HCT116 (cell line): ENCODE measurements around the gene GUCA2B. TPM values are rescaled to one million over a fixed set of nuclear protein-coding genes. Genes with fewer than 3 reads are reported as not detected.

ENCODE experiments used
- ATAC-seq: fragments of 200-7000 bp; cut with Tn5 transposase; 2 replicates; pipeline ENCODE4 v1.9.1; 2020; ENCODE audit warnings: mild to moderate bottlenecking, moderate library complexity
- BruUV-seq: library from RNA; stranded (reverse); fragments of 400-500 nt; replicated peaks from 2 replicates; lab custom pipeline; 2021; lab: Mats Ljungman, UMichigan
- CTCF ChIA-PET: fragments of 300-600 bp; sonication (Branson Sonifier 250); formaldehyde crosslinking; loops from one replicate; lab custom pipeline; 2021; ENCODE audit warnings: antibody characterized with exemption; lab: Charles Lee
- POLR2A ChIA-PET: fragments of 300-600, 350-600 bp; sonication (Branson Sonifier 250); formaldehyde crosslinking; loops from one replicate; lab custom pipeline; 2021; ENCODE audit warnings: antibody characterized with exemption; lab: Charles Lee
- RAD21 ChIA-PET, 2 experiments: fragments of 300-600 bp; sonication (Branson Sonifier 250); formaldehyde crosslinking; loops; one replicate each; lab custom pipeline; 2023; ENCODE audit warnings: low total read pairs in 2 of 2; ENCODE audit not compliant: uncharacterized antibody in 2 of 2, unreplicated experiment in 2 of 2, low non-redundant PET in 1 of 2; lab: Charles Lee
- DNase-seq: peaks from one replicate; pipeline ENCODE4 v3.0.0-alpha.2; 2010; ENCODE audit warnings: low read depth, low spot score
- H2AFZ ChIP-seq: fragments of 200-600 bp; shearing (Covaris generic), sonication (generic); 2 replicates; pipeline ENCODE4 v1.6.1; 2017; ENCODE audit warnings: low read depth, mixed run types, mixed read lengths, antibody characterized with exemption, low read length; ENCODE audit not compliant: poor library complexity, severe bottlenecking
- H3K27ac ChIP-seq: 2 replicates; pipeline ENCODE4 v1.5.1; 2012; ENCODE audit warnings: low read depth, low read length
- H3K27me3 ChIP-seq: fragments of 200-600 bp; sonication (generic); 2 replicates; pipeline ENCODE4 v1.6.1; 2016; ENCODE audit warnings: mixed run types, low read length, mixed read lengths; ENCODE audit not compliant: insufficient read depth
- H3K36me3 ChIP-seq, 2 experiments: fragments of 200-500 bp in 1 of 2; fragments of 200-600 bp in 1 of 2; sonication (Bioruptor generic) in 1 of 2; sonication (generic) in 1 of 2; 2 replicates each; pipeline versions ENCODE4 v1.5.1 to v1.6.1; 2014 to 2016; ENCODE audit warnings: low read length in 2 of 2, inconsistent platforms in 1 of 2, mixed read lengths in 1 of 2, mixed run types in 1 of 2; ENCODE audit not compliant: insufficient read depth in 2 of 2, control insufficient read depth in 1 of 2
- H3K4me1 ChIP-seq, 2 experiments: fragments of 200-600 bp in 1 of 2; sonication (generic) in 1 of 2; 2 replicates each; pipeline versions ENCODE4 v1.5.1 to v1.6.1; 2012 to 2017; ENCODE audit warnings: low read length in 2 of 2, inconsistent platforms in 1 of 2, mild to moderate bottlenecking in 1 of 2, mixed read lengths in 1 of 2, mixed run types in 1 of 2, moderate library complexity in 1 of 2; ENCODE audit not compliant: insufficient read depth in 2 of 2, control insufficient read depth in 1 of 2
- H3K4me2 ChIP-seq: fragments of 200-600 bp; sonication (generic); 2 replicates; pipeline ENCODE4 v1.6.1; 2017; ENCODE audit warnings: mixed run types, low read length, mixed read lengths
- H3K4me3 ChIP-seq, 2 experiments: fragments of 200-600 bp in 1 of 2; sonication (generic) in 1 of 2; replicated peaks in 1 of 2; 2 replicates each; pipeline ENCODE4 v1.5.1; 2011 to 2016; ENCODE audit warnings: low read length in 2 of 2, control low read depth in 1 of 2, low read depth in 1 of 2, mild to moderate bottlenecking in 1 of 2, mixed read lengths in 1 of 2, mixed run types in 1 of 2
- H3K79me2 ChIP-seq: fragments of 200-600 bp; sonication (generic); 2 replicates; pipeline ENCODE4 v1.6.1; 2017; ENCODE audit warnings: mild to moderate bottlenecking, mixed run types, low read length, moderate library complexity, mixed read lengths; ENCODE audit not compliant: insufficient read depth
- H3K9ac ChIP-seq: fragments of 200-600 bp; sonication (generic); 2 replicates; pipeline ENCODE4 v1.6.1; 2016; ENCODE audit warnings: low read length, mixed read lengths
- H3K9me2 ChIP-seq: fragments of 200-600 bp; sonication (generic), shearing (Covaris generic); 2 replicates; pipeline ENCODE4 v1.6.1; 2017; ENCODE audit warnings: mixed run types, mild to moderate bottlenecking, moderate library complexity; ENCODE audit not compliant: insufficient read depth
- H3K9me3 ChIP-seq, 2 experiments: fragments of 200-500 bp in 1 of 2; fragments of 200-600 bp in 1 of 2; sonication (Bioruptor generic) in 1 of 2; sonication (generic) in 1 of 2; 2 replicates each; pipeline ENCODE4 v1.6.1; 2014 to 2017; ENCODE audit warnings: low read length in 2 of 2, mixed read lengths in 2 of 2, inconsistent platforms in 1 of 2, low read depth in 1 of 2, mild to moderate bottlenecking in 1 of 2, mixed run types in 1 of 2, moderate library complexity in 1 of 2; ENCODE audit not compliant: control insufficient read depth in 1 of 2, insufficient read depth in 1 of 2
- H4K20me1 ChIP-seq: fragments of 200-600 bp; sonication (generic), shearing (Covaris generic); 2 replicates; pipeline ENCODE4 v1.6.1; 2017; ENCODE audit warnings: mixed run types, mild to moderate bottlenecking, moderate library complexity; ENCODE audit not compliant: insufficient read depth
- CBX3 ChIP-seq: IDR thresholded peaks from 2 replicates; pipeline ENCODE4 v1.6.1; 2012; ENCODE audit warnings: low read depth
- CTCF ChIP-seq, 3 experiments: fragments of 200-600 bp in 1 of 3; sonication (generic) in 1 of 3; IDR thresholded peaks in 2 of 3; conservative IDR thresholded peaks in 1 of 3; 2 replicates each; pipeline ENCODE4 v1.5.1; 2012 to 2017; ENCODE audit warnings: low read depth in 2 of 3, low read length in 2 of 3, antibody characterized with exemption in 1 of 3, borderline replicate concordance in 1 of 3, control low read depth in 1 of 3, mild to moderate bottlenecking in 1 of 3, mixed read lengths in 1 of 3, mixed run types in 1 of 3, moderate library complexity in 1 of 3; ENCODE audit not compliant: insufficient read depth in 1 of 3
- EGR1 ChIP-seq: IDR thresholded peaks from 2 replicates; pipeline ENCODE4 v1.6.1; 2012; ENCODE audit warnings: low read depth
- ELF1 ChIP-seq: IDR thresholded peaks from 2 replicates; pipeline ENCODE4 v1.6.1; 2012; ENCODE audit warnings: low read depth, borderline replicate concordance
- EZH2 ChIP-seq: fragments of 200-600 bp; sonication (generic); IDR thresholded peaks from 2 replicates; pipeline ENCODE4 v1.6.1; 2017; ENCODE audit warnings: antibody characterized with exemption, mixed run types
- EZH2phosphoT487 ChIP-seq: fragments of 200-600 bp; IDR thresholded peaks from 2 replicates; pipeline ENCODE4 v1.6.1; 2018; ENCODE audit warnings: antibody characterized with exemption, borderline replicate concordance
- FOSL1 ChIP-seq: IDR thresholded peaks from 2 replicates; pipeline ENCODE4 v1.6.1; 2012; ENCODE audit warnings: low read depth
- POLR2A ChIP-seq: IDR thresholded peaks from 2 replicates; pipeline ENCODE4 v1.7.0; 2011; ENCODE audit warnings: borderline replicate concordance; ENCODE audit not compliant: insufficient read depth, insufficient read length; ENCODE audit errors: extremely low read depth
- RAD21 ChIP-seq: IDR thresholded peaks from 2 replicates; pipeline ENCODE4 v1.6.1; 2012; ENCODE audit warnings: low read depth, mild to moderate bottlenecking
- SIN3A ChIP-seq: IDR thresholded peaks from 2 replicates; pipeline ENCODE4 v1.6.1; 2012; ENCODE audit warnings: low read depth
- SP1 ChIP-seq: IDR thresholded peaks from 2 replicates; pipeline ENCODE4 v1.6.1; 2012; ENCODE audit warnings: low read depth
- TCF7L2 ChIP-seq: IDR thresholded peaks from 2 replicates; pipeline ENCODE4 v1.7.0; 2011; ENCODE audit warnings: borderline replicate concordance, inconsistent platforms; ENCODE audit not compliant: insufficient read depth, insufficient read length; ENCODE audit errors: extremely low read depth
- YY1 ChIP-seq: IDR thresholded peaks from 2 replicates; pipeline ENCODE4 v1.6.1; 2011; ENCODE audit warnings: low read length, low read depth, moderate library complexity, mild to moderate bottlenecking; ENCODE audit not compliant: insufficient replicate concordance; ENCODE audit errors: extremely low read depth
- ZNF274 ChIP-seq: fragments of 200-500 bp; sonication (Bioruptor generic); IDR thresholded peaks from 2 replicates; pipeline ENCODE4 v1.6.1; 2014; ENCODE audit warnings: mild to moderate bottlenecking, low read depth, low read length, inconsistent platforms
- intact Hi-C: fragments of 100-400 bp; cut with micrococcal nuclease; formaldehyde crosslinking; loops from 2 replicates; pipeline ENCODE4 v1.10.0; 2022
- total RNA-seq: library from RNA; stranded (reverse); gene quantifications from one replicate; pipeline ENCODE4 v1.2.1, GENCODE V29; 2021; ENCODE audit not compliant: unreplicated experiment
- TF ChIP-seq, protein P1 (sequence below): IDR thresholded peaks from 2 replicates; pipeline ENCODE4 v1.6.1; 2012
- TF ChIP-seq, protein P2 (sequence below): IDR thresholded peaks from 2 replicates; pipeline ENCODE4 v1.6.1; 2011; ENCODE audit warnings: mild to moderate bottlenecking, low read length, moderate library complexity; ENCODE audit not compliant: insufficient replicate concordance; ENCODE audit errors: extremely low read depth
- TF ChIP-seq, protein P3 (sequence below): IDR thresholded peaks from 2 replicates; pipeline ENCODE4 v1.6.1; 2012

The GUCA2B gene
- total RNA-seq, 1 experiment from 2014 or later: not detected

- BruUV-seq: no TSS peak
- H3K36me3 ChIP-seq: no peaks in the 10 kb centered on the region
- ChIA-PET CTCF (no interaction called here), RAD21 (no interaction called here), POLR2A (no interaction called here)
- no peak overlapping the region for H3K9ac ChIP-seq
- no peak overlapping the region for H3K4me3 ChIP-seq
- H2AFZ ChIP-seq: no peak overlapping the region
- intact Hi-C loops: no loop called here
- H3K4me1 ChIP-seq: no peaks in the 10 kb centered on the region
- ATAC-seq: no peak
- TF ChIP-seq, protein P1, sequence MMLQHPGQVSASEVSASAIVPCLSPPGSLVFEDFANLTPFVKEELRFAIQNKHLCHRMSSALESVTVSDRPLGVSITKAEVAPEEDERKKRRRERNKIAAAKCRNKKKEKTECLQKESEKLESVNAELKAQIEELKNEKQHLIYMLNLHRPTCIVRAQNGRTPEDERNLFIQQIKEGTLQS: no peak
- TF ChIP-seq, protein P2, sequence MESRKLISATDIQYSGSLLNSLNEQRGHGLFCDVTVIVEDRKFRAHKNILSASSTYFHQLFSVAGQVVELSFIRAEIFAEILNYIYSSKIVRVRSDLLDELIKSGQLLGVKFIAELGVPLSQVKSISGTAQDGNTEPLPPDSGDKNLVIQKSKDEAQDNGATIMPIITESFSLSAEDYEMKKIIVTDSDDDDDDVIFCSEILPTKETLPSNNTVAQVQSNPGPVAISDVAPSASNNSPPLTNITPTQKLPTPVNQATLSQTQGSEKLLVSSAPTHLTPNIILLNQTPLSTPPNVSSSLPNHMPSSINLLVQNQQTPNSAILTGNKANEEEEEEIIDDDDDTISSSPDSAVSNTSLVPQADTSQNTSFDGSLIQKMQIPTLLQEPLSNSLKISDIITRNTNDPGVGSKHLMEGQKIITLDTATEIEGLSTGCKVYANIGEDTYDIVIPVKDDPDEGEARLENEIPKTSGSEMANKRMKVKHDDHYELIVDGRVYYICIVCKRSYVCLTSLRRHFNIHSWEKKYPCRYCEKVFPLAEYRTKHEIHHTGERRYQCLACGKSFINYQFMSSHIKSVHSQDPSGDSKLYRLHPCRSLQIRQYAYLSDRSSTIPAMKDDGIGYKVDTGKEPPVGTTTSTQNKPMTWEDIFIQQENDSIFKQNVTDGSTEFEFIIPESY: no peak
- no peak for TF ChIP-seq CTCF (IDR thresholded peaks at IDR 0.05 in 2 of 3, conservative IDR thresholded peaks at IDR 0.05 in 1 of 3; ENCODE audit: borderline replicate concordance in 1 of 3, insufficient read depth in 1 of 3, low read depth in 2 of 3, low read length in 2 of 3)
- TF ChIP-seq FOSL1: no peak
- no peak for TF ChIP-seq SP1
- no peak for TF ChIP-seq SIN3A
- TF ChIP-seq RAD21: no peak
- TF ChIP-seq, protein P3, sequence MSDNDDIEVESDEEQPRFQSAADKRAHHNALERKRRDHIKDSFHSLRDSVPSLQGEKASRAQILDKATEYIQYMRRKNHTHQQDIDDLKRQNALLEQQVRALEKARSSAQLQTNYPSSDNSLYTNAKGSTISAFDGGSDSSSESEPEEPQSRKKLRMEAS: no peak
- TF ChIP-seq POLR2A: no peak
- TF ChIP-seq EZH2: no peak
- TF ChIP-seq ZNF274: no peak
- TF ChIP-seq ELF1: no peak
- no peak for TF ChIP-seq YY1
- no peak for TF ChIP-seq EGR1
- no peak for TF ChIP-seq CBX3
- no peak for TF ChIP-seq EZH2phosphoT487
- TF ChIP-seq TCF7L2: no peak
- H3K4me2 ChIP-seq: no peak overlapping the region
- no peak for DNase-seq
- no peaks in the 10 kb centered on the region for H4K20me1 ChIP-seq
- no peaks in the 10 kb centered on the region for H3K27me3 ChIP-seq
- no peaks in the 10 kb centered on the region for H3K9me3 ChIP-seq
- no peaks in the 10 kb centered on the region for H3K9me2 ChIP-seq
- H3K79me2 ChIP-seq: no peaks in the 10 kb centered on the region
- H3K27ac ChIP-seq: no peak overlapping the region
These were observed 30.8 kb upstream of the GUCA2B start for GRCh38 chr1:42122408-42122807.
